ENCODE measurements around the gene TBC1D21.

TBC1D21 gene

DNA sequence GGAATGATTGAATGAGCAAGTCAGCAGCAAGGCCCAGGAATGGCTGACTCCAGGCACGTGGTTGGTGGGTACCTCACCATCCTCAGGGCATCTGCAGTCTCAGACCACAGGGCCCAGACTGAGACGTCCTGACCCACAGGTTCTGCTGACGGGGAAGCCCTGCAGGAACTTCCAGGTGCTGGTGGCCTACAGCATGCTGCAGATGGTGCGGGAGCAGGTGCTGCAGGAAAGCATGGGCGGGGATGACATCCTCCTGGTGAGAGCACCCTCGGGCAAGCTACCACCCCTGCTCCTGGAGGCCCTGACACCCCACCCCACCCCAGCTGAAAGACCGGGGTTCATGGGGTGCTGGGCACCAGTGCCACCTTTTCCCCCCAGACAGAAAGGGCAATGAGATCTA, 14.1 kb downstream of the TBC1D21 start:
- H3K36me3 ChIP-seq, result no peaks in the 10 kb centered on the region
- peaks cover 6% of the 10 kb centered on the region for H3K9me3 ChIP-seq (ENCODE audit: severe bottlenecking)
- H3K27ac ChIP-seq, result no peak overlapping the region
- no peak overlapping the region for H3K4me3 ChIP-seq (ENCODE audit: low read depth, low read length)
- no peaks in the 10 kb centered on the region for H3K27me3 ChIP-seq (ENCODE audit: insufficient read depth, low read depth, severe bottlenecking)
- TF ChIP-seq, protein P1, sequence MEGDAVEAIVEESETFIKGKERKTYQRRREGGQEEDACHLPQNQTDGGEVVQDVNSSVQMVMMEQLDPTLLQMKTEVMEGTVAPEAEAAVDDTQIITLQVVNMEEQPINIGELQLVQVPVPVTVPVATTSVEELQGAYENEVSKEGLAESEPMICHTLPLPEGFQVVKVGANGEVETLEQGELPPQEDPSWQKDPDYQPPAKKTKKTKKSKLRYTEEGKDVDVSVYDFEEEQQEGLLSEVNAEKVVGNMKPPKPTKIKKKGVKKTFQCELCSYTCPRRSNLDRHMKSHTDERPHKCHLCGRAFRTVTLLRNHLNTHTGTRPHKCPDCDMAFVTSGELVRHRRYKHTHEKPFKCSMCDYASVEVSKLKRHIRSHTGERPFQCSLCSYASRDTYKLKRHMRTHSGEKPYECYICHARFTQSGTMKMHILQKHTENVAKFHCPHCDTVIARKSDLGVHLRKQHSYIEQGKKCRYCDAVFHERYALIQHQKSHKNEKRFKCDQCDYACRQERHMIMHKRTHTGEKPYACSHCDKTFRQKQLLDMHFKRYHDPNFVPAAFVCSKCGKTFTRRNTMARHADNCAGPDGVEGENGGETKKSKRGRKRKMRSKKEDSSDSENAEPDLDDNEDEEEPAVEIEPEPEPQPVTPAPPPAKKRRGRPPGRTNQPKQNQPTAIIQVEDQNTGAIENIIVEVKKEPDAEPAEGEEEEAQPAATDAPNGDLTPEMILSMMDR (IDR thresholded peaks at IDR 0.05; ENCODE audit: low read depth, low read length), result no peak
- no peak for DNase-seq

GRCh38 chr15:73888224-73889041, 15.1 kb downstream of the TBC1D21 start:
- Histone ChIP-seq H3K27me3 (ENCODE audit: insufficient read depth, low read depth, severe bottlenecking) (no peaks in the 10 kb centered on the region), H3K9me3 (ENCODE audit: severe bottlenecking) (peaks cover 6% of the 10 kb centered on the region), H3K27ac (no peak overlapping the region), H3K4me3 (ENCODE audit: low read depth, low read length) (no peak overlapping the region), H3K36me3 (no peaks in the 10 kb centered on the region)
- no peak for DNase-seq
- TF ChIP-seq, protein P1 (IDR thresholded peaks at IDR 0.05; ENCODE audit: low read depth, low read length), result no peak

DNA sequence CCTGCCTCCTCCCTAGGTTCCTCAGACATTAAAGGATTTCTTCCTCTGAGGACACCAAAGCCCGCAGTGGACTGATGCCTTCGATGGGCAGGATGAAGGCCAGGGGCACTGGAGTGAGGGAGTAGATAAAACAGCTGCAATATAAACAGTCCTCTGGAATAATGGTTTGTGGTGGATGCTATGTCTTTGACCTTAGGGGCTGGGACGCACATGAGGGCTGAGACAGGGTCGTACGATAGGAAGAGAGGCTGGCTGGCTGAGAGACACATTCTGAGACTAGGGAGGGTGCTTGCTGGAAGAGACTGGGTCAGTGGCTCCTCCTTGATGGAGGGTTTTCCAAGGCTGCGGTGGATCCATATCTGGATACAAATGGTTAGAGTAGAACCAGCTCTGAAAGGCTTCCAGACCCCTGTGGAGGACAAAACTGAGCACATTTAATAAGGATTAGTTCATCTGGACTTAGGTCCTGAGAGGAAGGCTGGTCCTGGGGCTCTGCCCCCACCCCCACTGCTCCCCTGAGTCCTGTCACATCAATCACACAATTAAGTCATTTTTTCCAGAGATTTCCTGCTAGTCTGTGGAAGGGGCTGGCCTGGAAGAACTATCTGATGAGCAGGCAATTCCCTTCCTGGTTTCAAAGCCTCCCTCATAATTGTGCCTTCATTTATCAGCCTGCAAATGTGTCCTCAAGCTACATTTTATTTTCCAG, 15.8 kb downstream of the TBC1D21 start:
- DNase-seq, result no peak
- Histone ChIP-seq H3K9me3 (ENCODE audit: severe bottlenecking) (peaks cover 6% of the 10 kb centered on the region), H3K27me3 (ENCODE audit: insufficient read depth, low read depth, severe bottlenecking) (no peaks in the 10 kb centered on the region)

DNA sequence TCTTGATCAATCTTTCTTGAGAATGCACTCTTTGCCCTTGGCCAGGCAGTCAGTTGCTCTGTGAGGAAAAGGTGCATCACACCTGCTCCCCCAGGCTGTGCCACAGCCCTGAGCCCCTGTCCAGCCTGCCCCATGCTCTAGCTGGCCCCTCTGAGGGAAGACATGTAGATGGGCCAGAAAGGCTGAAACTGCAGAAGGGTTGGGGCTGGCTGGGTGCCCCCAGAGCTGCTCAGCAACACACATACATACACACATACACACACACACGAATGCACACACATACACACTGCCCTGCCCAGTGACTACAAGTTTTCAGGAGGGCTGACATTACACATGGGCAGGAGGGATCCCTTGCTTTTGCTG, 16.4 kb downstream of the TBC1D21 start:
- H3K9me3 ChIP-seq (ENCODE audit: severe bottlenecking), result peaks cover 6% of the 10 kb centered on the region
- DNase-seq, result no peak
- no peaks in the 10 kb centered on the region for H3K27me3 ChIP-seq (ENCODE audit: insufficient read depth, low read depth, severe bottlenecking)
- H3K4me3 ChIP-seq (ENCODE audit: low read depth, low read length), result no peak overlapping the region
- H3K36me3 ChIP-seq, result no peaks in the 10 kb centered on the region
- no peak overlapping the region for H3K27ac ChIP-seq
- TF ChIP-seq, protein P1 (IDR thresholded peaks at IDR 0.05; ENCODE audit: low read depth, low read length), result no peak

More for the DNA sequence above, 15.8 kb downstream of the TBC1D21 start:
- Histone ChIP-seq H3K4me3 (ENCODE audit: low read depth, low read length) (no peak overlapping the region), H3K27ac (no peak overlapping the region), H3K36me3 (no peaks in the 10 kb centered on the region)
- TF ChIP-seq, protein P1 (IDR thresholded peaks at IDR 0.05; ENCODE audit: low read depth, low read length), result no peak

GRCh38 chr15:73891328-73892315, 18.3 kb downstream of the TBC1D21 start:
- TF ChIP-seq, protein P1 (IDR thresholded peaks at IDR 0.05; ENCODE audit: low read depth, low read length), result no peak
- Histone ChIP-seq H3K9me3 (ENCODE audit: severe bottlenecking) (peaks cover 6% of the 10 kb centered on the region), H3K36me3 (no peaks in the 10 kb centered on the region), H3K4me3 (ENCODE audit: low read depth, low read length) (no peak overlapping the region), H3K27me3 (ENCODE audit: insufficient read depth, low read depth, severe bottlenecking) (no peaks in the 10 kb centered on the region), H3K27ac (no peak overlapping the region)
- DNase-seq, result no peak
